ENCODE results near the gene HES4.

The HES4 gene

GRCh38 chr1:965526-966134, 34.3 kb downstream of the HES4 start:
- DNase-seq: no peak

DNA sequence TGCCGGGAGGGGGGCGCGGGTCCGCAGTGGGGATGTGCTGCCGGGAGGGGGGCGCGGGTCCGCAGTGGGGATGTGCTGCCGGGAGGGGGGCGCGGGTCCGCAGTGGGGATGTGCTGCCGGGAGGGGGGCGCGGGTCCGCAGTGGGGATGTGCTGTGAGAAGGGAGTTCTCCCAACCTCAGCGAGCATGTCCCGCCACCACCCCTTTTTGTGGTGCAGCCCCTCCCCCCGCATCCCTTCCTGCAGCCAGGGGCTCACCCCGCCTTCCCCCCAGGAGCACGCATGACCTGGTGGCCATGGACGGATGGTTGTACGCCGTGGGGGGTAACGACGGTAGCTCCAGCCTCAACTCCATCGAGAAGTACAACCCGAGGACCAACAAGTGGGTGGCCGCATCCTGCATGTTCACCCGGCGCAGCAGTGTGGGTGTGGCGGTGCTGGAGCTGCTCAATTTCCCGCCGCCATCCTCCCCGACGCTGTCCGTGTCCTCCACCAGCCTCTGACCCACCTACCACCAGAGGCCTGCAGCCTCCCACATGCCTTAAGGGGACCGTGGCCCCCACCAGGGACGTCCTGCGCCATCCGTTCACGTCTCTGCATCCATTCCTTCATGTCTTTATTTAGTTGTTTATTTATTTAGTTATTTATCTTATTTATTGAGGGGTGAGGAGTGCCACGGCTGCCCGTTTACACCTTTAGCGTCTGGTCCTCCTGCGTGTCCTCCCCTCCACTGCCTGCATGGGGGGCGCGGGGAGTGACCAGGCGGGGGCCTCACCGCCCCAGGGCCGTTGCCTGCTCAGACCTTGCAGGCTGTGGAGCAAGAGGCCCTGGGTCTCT, 35.0 kb downstream of the HES4 start:
- no peak for DNase-seq

DNA sequence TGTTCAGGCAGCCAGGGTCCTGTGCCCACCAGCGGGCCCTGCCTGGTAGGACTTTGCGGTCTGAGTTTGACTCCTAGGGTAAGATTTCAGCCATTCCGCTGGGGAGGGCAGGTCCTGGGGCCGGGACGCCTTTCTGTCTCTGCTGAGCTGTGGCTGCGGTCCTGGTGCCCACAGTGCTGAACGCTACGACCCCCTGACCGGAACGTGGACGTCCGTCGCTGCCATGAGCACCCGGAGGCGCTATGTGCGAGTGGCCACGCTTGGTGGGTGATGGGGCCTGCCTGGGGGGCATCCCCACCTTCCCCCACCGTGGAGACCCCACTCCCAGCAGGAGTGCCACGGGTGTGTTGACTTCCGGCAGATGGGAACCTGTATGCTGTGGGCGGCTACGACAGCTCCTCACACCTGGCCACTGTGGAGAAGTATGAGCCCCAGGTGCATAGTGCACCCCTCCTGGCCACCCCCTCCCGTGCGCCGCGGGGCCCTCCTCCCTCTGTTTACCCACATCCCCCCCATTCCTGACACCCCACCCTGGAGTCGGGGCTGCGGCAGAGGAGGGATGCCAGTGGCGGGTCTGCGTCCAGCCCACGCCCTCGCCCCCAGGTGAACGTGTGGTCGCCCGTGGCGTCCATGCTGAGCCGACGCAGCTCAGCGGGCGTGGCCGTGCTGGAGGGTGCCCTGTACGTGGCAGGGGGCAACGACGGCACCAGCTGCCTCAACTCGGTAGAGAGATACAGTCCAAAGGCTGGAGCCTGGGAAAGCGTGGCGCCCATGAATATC, 36.0 kb downstream of the HES4 start:
- DNase-seq: no peak

GRCh38 chr1:963301-963651, 36.6 kb downstream of the HES4 start:
- DNase-seq: no peak

- no peak for DNase-seq
Measured at GRCh38 chr1:962381-963300, 37.3 kb downstream of the HES4 start.

DNA sequence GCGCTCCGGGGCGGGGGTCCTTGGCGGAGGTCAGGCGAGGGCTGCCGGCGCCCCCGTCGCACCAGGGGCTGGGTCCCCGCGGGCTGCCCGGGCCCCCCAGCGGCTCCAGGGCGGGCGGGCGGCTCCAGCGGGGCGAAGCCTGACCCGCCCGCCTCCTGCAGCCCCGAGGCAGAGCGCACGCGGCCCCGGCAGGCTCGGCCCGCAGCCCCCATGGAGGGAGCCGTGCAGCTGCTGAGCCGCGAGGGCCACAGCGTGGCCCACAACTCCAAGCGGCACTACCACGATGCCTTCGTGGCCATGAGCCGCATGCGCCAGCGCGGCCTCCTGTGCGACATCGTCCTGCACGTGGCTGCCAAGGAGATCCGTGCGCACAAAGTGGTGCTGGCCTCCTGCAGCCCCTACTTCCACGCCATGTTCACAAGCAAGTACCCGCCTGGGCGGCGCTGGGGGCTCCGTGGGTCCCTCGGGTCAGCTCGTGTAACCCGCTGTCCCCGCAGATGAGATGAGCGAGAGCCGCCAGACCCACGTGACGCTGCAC, 38.7 kb downstream of the HES4 start:
- no peak for DNase-seq

DNA sequence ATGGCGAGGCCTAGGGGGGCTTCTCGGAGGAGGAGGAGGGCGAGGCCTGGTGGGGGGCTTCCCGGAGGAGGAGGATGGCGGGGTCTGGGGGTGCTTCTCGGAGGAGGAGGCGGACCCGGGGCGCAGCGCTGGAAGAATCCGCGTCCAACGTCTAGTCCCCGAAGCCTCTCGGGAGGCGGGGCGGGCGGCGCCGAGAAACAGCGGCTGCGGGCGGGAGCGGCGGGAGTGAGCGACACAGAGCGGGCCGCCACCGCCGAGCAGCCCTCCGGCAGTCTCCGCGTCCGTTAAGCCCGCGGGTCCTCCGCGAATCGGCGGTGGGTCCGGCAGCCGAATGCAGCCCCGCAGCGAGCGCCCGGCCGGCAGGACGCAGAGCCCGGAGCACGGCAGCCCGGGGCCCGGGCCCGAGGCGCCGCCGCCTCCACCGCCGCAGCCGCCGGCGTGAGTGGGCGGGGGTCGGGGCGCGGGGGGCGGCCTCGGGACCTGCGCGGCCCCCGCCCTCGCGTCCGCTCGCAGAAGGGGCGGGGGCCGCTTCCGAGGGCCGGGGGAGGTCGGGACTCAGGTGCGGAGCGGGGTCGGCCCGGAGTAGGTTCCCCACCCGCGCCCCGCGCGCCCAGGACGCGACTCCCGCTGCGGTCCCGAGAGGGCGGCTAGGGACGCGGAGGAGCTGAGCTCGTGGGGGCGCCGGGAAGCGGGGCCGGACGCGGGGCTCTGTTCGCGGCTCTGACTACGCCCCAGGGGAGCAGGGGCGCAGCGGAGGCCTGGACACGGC, 39.4 kb downstream of the HES4 start, which contains the start of gene KLHL17:
KLHL17 (plus strand) TSS at position 222 of the 769 bp plus-strand sequence; CDS start at position 332, 110 bp downstream.
- peak; percentile 81 for DNase-seq

- DNase-seq: no peak
Measured at GRCh38 chr1:959731-960362, 40.0 kb downstream of the HES4 start.

DNA sequence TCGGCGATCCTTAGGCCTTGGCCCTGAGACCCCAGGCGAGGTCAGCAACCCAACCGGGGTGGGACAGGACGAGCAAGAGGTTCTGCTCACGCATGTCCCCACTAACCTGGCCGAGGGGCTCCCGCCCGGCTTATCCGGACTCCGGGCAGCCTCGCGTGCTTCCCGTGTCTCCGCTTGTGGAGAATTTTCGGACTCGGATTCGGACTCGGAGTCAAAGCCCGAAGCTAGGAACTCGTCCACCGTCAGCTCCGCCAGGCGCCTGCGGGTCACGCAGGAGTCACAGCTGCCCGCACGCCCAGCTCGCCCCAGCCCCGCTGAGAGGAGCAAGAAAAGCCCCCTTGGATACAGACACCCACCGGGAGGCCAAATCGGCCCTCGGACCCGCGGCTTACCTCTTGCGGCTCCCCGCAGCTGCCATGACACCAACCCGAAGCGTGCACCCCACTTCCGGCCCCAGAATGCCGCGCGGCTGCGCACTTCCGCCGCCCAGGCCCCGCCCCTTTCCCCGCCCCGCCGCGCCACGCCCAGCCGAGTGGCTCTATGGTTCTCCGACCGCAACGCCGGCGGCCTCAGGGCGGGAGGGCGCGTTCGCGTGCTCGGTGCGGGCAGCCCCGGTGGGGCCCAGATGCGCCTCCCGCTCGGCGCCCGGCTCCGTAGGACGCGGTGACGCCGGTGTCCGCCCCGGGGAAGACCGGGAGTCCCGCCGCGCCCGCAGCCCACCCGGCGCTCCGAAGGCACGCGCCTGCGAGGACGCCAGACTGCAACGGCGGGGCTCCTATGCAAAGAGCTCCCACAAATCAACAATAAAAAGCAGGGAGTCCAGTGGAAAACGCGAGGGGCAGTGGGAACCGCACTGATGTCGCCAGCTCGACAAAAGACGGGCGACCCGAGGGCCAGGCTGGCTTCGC, 40.8 kb downstream of the HES4 start, which contains the start of gene NOC2L:
NOC2L (minus strand) TSS at position 434 of the 908 bp plus-strand sequence; CDS start at position 418, 16 bp downstream.
- peak; percentile 97 for DNase-seq

DNA sequence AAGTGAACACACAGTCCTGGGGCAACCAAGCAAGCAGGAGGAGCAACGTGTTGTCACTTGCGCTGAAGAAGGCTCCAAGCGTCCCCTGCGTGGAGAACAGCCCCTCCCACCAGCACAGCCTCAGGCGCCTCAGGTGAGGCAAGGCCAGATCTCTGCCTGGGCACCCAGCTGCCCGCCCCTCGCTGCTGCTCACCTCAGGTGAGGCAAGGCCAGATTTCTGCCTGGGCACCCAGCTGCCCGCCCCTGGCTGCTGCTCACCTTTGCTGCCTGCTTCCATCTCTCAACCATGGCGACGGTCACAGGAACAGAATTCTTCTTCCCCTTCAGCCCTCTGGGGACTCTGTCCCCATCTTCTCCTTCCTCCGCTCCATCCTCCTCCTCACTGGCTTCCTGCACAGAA, 43.3 kb downstream of the HES4 start:
- DNase-seq: no peak

DNA sequence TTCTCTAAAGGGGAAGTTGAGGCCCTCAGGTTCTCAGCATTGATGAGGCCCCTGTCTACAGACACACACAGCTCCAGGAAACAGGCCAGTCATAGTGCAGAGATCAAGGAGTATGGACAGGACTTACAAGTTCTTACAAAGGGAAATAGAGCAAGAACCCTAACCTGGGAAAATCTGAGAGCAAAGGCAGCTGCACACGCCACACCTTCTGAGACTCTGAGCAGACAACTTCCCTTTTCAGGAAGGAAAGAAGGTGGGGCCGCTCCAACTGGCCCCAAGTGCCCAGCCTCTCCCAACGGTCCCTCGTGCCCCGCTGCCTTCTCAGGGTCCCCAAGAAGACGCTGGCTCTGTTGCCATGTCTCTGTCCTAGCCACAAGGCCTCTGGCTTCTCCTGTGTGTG, 44.4 kb downstream of the HES4 start:
- DNase-seq: no peak

DNA sequence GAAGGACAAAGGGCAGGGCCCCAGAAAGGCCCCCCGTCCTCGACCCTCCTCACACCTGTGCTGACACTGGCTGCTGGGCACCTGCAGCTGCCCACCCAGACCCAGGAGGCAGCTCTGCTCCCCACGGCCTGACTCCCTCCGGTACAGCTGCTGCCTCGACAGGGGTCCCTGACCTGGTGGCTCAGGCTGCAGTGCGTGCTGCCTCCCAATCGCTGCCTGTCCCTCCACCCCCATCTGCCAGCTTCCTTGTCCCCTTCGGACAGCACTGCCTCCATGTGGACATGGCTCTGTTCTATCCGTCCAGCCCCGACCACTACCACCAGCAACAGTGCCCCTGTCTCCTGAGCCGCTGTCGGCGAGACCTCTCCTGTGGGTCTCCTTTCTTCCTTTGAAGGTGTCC, 45.0 kb downstream of the HES4 start:
- no peak for DNase-seq

DNA sequence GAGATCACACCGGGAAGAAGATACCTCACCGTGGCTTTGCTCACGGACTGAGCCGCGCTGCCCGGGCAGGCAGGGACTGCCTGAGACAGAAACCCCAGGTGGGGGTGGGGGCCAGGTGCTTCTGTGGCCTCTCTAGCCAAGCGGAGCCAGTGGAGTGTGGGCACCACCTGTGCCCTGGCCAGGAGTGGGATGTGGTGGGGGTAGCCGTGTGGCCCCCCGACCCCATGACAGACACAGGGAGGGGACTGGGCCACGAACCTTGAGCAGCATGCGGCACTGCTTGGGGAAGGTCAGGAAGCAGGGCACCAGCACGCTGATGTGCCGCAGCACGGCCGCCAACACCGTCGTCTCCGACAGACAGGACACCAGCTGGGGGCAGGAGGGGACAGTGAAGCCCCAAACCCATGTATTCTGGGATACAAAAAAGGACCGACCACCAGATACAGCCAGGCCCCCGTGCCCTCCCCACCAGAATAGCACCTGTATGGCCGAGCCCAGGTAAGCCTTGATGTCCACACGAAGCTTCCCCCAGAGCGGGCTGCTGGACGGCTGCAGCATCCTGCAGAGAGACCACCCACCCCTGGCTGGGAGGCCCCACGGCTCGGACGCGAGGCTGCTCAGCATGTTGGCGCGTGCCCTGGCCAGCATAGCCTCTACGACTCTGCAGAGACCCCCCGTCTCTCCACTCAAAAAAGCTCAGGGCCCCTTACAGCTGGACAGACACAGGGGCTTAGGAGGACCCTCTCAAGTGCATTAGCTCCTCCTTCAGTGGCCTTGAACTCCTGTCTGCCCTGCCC, 46.2 kb downstream of the HES4 start:
- DNase-seq: no peak

DNA sequence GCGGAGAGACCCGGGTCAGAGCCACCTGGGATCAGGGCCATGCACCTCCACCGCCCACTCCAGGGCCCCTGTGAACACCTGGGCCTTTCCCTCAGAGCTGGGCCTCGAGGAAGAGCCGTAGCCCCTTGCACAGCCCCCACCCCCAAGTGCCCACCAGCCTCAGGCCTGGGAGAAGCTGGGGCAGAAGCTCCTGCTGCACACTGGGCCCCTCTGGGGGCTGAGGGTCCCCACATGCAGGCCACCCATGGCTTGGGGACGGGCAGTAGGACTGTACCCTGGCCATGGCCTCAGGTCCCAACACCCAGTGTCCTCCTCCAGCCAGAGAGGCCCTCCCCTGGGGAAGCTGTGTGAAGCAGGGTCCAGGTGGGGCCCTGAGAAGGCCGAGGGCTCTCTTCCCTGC, 47.3 kb downstream of the HES4 start:
- DNase-seq: no peak

DNA sequence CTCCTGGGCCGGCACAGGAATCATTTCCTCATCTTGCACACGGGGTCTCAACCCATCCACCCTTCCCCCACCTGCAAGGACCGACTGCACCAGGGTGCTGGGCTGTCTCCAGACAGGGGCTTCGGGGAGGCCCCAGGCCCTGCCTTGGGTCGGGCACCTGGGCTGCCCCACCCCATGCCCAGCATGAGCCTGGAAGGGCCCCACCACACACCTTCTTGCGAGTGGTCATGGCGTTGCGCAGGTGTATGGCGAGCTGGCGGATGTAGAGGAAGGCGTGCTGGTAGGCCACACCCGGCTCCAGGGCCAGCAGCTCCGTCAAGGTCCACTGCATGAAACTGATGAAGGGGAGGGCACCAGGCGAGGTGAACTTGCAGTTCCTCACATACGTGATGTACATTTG, 47.7 kb downstream of the HES4 start:
- DNase-seq: no peak

- DNase-seq: no peak
Measured at GRCh38 chr1:951364-951763, 48.5 kb downstream of the HES4 start.

GRCh38 chr1:950881-951280, 49.0 kb downstream of the HES4 start:
- DNase-seq: no peak

DNA sequence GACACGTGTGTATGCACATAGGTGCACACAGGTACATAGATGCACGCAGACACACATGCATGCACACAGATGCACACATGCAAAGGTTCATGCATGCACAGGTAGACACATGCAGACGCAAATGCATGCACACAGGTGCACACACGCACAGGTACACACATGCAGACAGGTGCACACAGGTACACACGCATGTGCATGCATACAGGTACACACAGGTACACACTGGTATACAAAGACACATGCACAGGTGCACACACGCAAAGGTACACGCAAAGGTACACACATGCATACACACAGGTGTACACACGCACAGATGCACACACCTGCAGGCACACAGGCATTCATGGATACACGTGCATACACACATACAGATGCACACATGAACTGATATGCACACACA, 49.6 kb downstream of the HES4 start:
- no peak for DNase-seq
